GM23248 (cell line): ENCODE measurements around the gene DCAKD. TPM values are rescaled to one million over a fixed set of nuclear protein-coding genes. Genes with fewer than 3 reads are reported as not detected.

Source experiments
- DNase-seq: peaks from one replicate; pipeline ENCODE4 v3.0.0-alpha.2; 2015
- H2AFZ ChIP-seq: fragments of 200-600 bp; sonication (generic); 2 replicates; pipeline ENCODE4 v1.6.1; 2016; ENCODE audit warnings: antibody characterized with exemption
- H3F3A ChIP-seq: fragments of 200-600 bp; sonication (generic); 2 replicates; pipeline ENCODE4 v1.6.1; 2016; ENCODE audit warnings: mild to moderate bottlenecking, antibody characterized with exemption, mixed run types; ENCODE audit not compliant: insufficient read depth
- H3K27ac ChIP-seq: fragments of 200-600 bp; sonication (generic); 2 replicates; pipeline ENCODE4 v1.5.1; 2016; ENCODE audit warnings: mild to moderate bottlenecking
- H3K27me3 ChIP-seq: fragments of 200-600 bp; sonication (generic); replicated peaks from 2 replicates; pipeline ENCODE4 v1.6.1; 2016; ENCODE audit warnings: mild to moderate bottlenecking; ENCODE audit not compliant: insufficient read depth
- H3K36me3 ChIP-seq: fragments of 200-600 bp; sonication (generic); 2 replicates; pipeline ENCODE4 v1.6.1; 2016; ENCODE audit warnings: low read depth, mild to moderate bottlenecking
- H3K4me1 ChIP-seq: fragments of 200-600 bp; sonication (generic); 2 replicates; pipeline ENCODE4 v1.6.1; 2016; ENCODE audit warnings: mild to moderate bottlenecking; ENCODE audit not compliant: insufficient read depth
- H3K4me2 ChIP-seq: fragments of 200-600 bp; sonication (generic); one replicate; pipeline ENCODE4 v1.6.1; 2016; ENCODE audit warnings: mild to moderate bottlenecking; ENCODE audit not compliant: unreplicated experiment
- H3K4me3 ChIP-seq: fragments of 200-600 bp; sonication (generic); 2 replicates; pipeline ENCODE4 v1.5.1; 2016; ENCODE audit warnings: mild to moderate bottlenecking
- H3K79me2 ChIP-seq: fragments of 200-600 bp; sonication (generic); 2 replicates; pipeline ENCODE4 v1.6.1; 2016; ENCODE audit warnings: mild to moderate bottlenecking; ENCODE audit not compliant: insufficient read depth
- H3K9ac ChIP-seq: fragments of 200-600 bp; sonication (generic); 2 replicates; pipeline ENCODE4 v1.6.1; 2016; ENCODE audit warnings: mild to moderate bottlenecking
- H3K9me2 ChIP-seq: fragments of 200-600 bp; sonication (generic); 2 replicates; pipeline ENCODE4 v1.6.1; 2016; ENCODE audit warnings: mixed run types, mild to moderate bottlenecking, moderate library complexity; ENCODE audit not compliant: insufficient read depth
- H3K9me3 ChIP-seq: fragments of 200-600 bp; sonication (generic); one replicate; pipeline ENCODE4 v1.6.1; 2017; ENCODE audit warnings: low read depth
- H4K20me1 ChIP-seq: fragments of 200-600 bp; sonication (generic); 2 replicates; pipeline ENCODE4 v1.6.0; 2016; ENCODE audit not compliant: insufficient read depth
- EZH2 ChIP-seq: fragments of 200-600 bp; sonication (generic); IDR thresholded peaks from 2 replicates; pipeline ENCODE4 v1.6.1; 2018; ENCODE audit warnings: antibody characterized with exemption, mild to moderate bottlenecking; ENCODE audit not compliant: insufficient read depth, poor library complexity, severe bottlenecking
- EZH2phosphoT487 ChIP-seq: fragments of 200-600 bp; sonication (generic); IDR thresholded peaks from 2 replicates; pipeline ENCODE4 v1.6.1; 2018; ENCODE audit warnings: antibody characterized with exemption, moderate library complexity, mild to moderate bottlenecking, low read depth; ENCODE audit not compliant: insufficient read depth
- WGBS, 2 experiments: methylation state at CpG; one replicate each; pipeline ENCODE4 v1.1.6; 2015 to 2017; ENCODE audit warnings: low lambda C conversion rate in 2 of 2, low coverage in 1 of 2; ENCODE audit errors: missing lambda C conversion rate in 2 of 2; 5-methylcytosine and 5-hydroxymethylcytosine counted together
- in situ Hi-C: fragments of 300-500 bp; cut with MboI; formaldehyde crosslinking; loops from 2 replicates; pipeline ENCODE4 v1.15.0; 2020
- polyA plus RNA-seq: library from polyadenylated mRNA; unstranded; fragments of >200 nt; fragmentation: Nextera tagmentation; extraction: Ambion mirVana; gene quantifications from 2 replicates; pipeline ENCODE4 v1.2.1, GENCODE V29; 2016
- total RNA-seq: library from RNA; depleted of rRNA; stranded (reverse); fragments of >200 nt; shearing (Covaris generic); gene quantifications from 2 replicates; pipeline ENCODE4 v1.2.3, GENCODE V29; 2014

Gene DCAKD
- total and polyA plus RNA-seq, 2 experiments from 2014 or later = 24.8 to 45.8 TPM

GRCh38 chr17:45063198-45063597, 11.8 kb upstream of the DCAKD start:
- no peaks in the 10 kb centered on the region for H3F3A ChIP-seq
- 0 out of 2 replicates have a peak overlapping the region, but pooled peaks have one; percentile 12 for H3K9ac ChIP-seq
- no peaks in the 10 kb centered on the region for H4K20me1 ChIP-seq
- no peaks in the 10 kb centered on the region for H3K9me3 ChIP-seq
- peak; percentile 26 for DNase-seq
- H3K27ac ChIP-seq = no peak overlapping the region
- H3K27me3 ChIP-seq = no peaks in the 10 kb centered on the region
- peaks cover 93% of the 10 kb centered on the region for H3K79me2 ChIP-seq
- peaks cover 30% of the 10 kb centered on the region for H3K4me1 ChIP-seq
- no peak overlapping the region for H2AFZ ChIP-seq
- H3K9me2 ChIP-seq = no peaks in the 10 kb centered on the region
- 0 out of 2 replicates have a peak, but pooled peaks cover 3% of the 10 kb centered on the region for H3K36me3 ChIP-seq
- WGBS, 2 experiments = 71 to 82% methylated on average over 1 of the region's 1 CpG
- H3K4me3 ChIP-seq = 0 out of 2 replicates have a peak overlapping the region, but pooled peaks have one; percentile 90
- peak overlapping the region; percentile 95 for H3K4me2 ChIP-seq
- in situ Hi-C loops = no loop called here
- no peak for TF ChIP-seq EZH2
- TF ChIP-seq EZH2phosphoT487 = no peak

- H3K4me3 ChIP-seq = peak overlapping the region; percentile 90
- no peak for DNase-seq
- 6 to 8% methylated on average over 15 of the region's 15 CpGs for WGBS, 2 experiments
- H3K4me1 ChIP-seq = peaks cover 22% of the 10 kb centered on the region
- peak overlapping the region; percentile 80 for H3K27ac ChIP-seq
- H3K36me3 ChIP-seq = no peaks in the 10 kb centered on the region
- H3K9ac ChIP-seq = peak overlapping the region; percentile 92
- H3K9me2 ChIP-seq = no peaks in the 10 kb centered on the region
- H3K27me3 ChIP-seq = no peaks in the 10 kb centered on the region
- in situ Hi-C loops = no loop called here
- no peaks in the 10 kb centered on the region for H4K20me1 ChIP-seq
- peak overlapping the region; percentile 77 for H2AFZ ChIP-seq
- H3K79me2 ChIP-seq = peaks cover 81% of the 10 kb centered on the region
- no peak for TF ChIP-seq EZH2phosphoT487
- TF ChIP-seq EZH2 = no peak
- no peaks in the 10 kb centered on the region for H3F3A ChIP-seq
- no peaks in the 10 kb centered on the region for H3K9me3 ChIP-seq
- peak overlapping the region; percentile 95 for H3K4me2 ChIP-seq
These were observed 10.3 kb upstream of the DCAKD start for GRCh38 chr17:45061606-45062205.

GRCh38 chr17:45060797-45061605, 9.6 kb upstream of the DCAKD start, which contains the start of gene NMT1:
Gene NMT1, plus strand, starts transcription at chr17:45061317. Its CDS starts 13 bp downstream, at chr17:45061330.
- peaks cover 77% of the 10 kb centered on the region for H3K79me2 ChIP-seq
- DNase-seq = peak; percentile 100
- 0 to 1% methylated on average over 46 to 50 of the region's 50 CpGs for WGBS, 2 experiments

GRCh38 chr17:45060382-45060796, 9.0 kb upstream of the DCAKD start:
- DNase-seq = no peak
- H3K4me2 ChIP-seq = peak overlapping the region; percentile 81
- peak overlapping the region; percentile 52 for H3K27ac ChIP-seq
- H3K36me3 ChIP-seq = no peaks in the 10 kb centered on the region
- H4K20me1 ChIP-seq = no peaks in the 10 kb centered on the region
- H3K4me3 ChIP-seq = peak overlapping the region; percentile 90
- peaks cover 22% of the 10 kb centered on the region for H3K4me1 ChIP-seq
- H3K27me3 ChIP-seq = no peaks in the 10 kb centered on the region
- no peaks in the 10 kb centered on the region for H3K9me3 ChIP-seq
- H3F3A ChIP-seq = no peaks in the 10 kb centered on the region; the same call in 1 of the 2 replicates
- H2AFZ ChIP-seq = peak overlapping the region; percentile 93
- H3K9ac ChIP-seq = peak overlapping the region; percentile 92
- 13 to 14% methylated on average over 15 of the region's 15 CpGs for WGBS, 2 experiments
- in situ Hi-C loops = no loop called here
- no peaks in the 10 kb centered on the region for H3K9me2 ChIP-seq
- TF ChIP-seq EZH2 = no peak
- no peak for TF ChIP-seq EZH2phosphoT487
- peaks cover 75% of the 10 kb centered on the region for H3K79me2 ChIP-seq

More at GRCh38 chr17:45060797-45061605, 9.6 kb upstream of the DCAKD start, which contains the start of gene NMT1:
- Histone ChIP-seq H3K36me3 (no peaks in the 10 kb centered on the region), H3K9me2 (no peaks in the 10 kb centered on the region), H3K4me3 (peak within 1 kb of the TSS; percentile 90), H3K9ac (peak within 1 kb of the TSS; percentile 92), H2AFZ (peak within 1 kb of the TSS; percentile 93), H3K27ac (peak within 1 kb of the TSS; percentile 80), H3K9me3 (no peaks in the 10 kb centered on the region), H3K27me3 (no peaks in the 10 kb centered on the region), H3K4me1 (peaks cover 22% of the 10 kb centered on the region), H4K20me1 (no peaks in the 10 kb centered on the region), H3F3A (no peaks in the 10 kb centered on the region), H3K4me2 (peak within 1 kb of the TSS; percentile 95)
- in situ Hi-C loops = no loop called here
- no peak for TF ChIP-seq EZH2
- TF ChIP-seq EZH2phosphoT487 = no peak
